ENCODE results near the gene NBEA.

NBEA gene

DNA sequence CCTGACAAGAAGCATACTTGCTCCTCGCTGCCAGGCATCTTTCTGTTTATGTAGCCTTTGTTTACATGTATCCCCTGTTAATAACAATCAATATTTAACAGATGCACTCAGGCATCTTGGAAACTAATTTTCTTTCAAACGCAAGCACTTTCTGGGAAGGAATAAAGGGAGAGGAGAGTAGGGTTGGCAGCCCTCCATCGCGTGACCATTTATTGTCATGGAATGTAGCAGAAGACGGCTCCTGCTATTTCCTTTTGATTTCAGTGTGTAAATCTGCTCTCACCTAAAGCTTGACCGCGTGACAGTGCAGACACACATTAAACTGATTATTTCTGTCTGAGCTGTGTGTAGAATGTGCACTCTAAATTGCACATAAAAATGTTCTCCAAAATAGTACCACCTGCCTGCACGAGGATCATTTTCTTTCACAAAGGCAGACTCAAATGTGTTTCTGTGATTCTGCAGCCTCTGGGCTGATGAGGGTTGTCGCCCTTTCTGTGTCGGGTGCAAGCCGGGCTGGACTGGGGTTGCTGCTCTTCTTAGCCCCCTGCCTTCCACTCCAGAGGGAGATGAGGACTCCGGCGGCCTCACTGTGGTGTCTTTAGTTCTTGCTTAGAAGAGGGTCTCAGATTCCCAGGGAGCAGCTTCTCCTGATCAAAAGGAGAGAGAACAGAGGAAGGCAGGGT is 757.9 kb downstream of the NBEA start:
- TF ChIP-seq, protein P1, sequence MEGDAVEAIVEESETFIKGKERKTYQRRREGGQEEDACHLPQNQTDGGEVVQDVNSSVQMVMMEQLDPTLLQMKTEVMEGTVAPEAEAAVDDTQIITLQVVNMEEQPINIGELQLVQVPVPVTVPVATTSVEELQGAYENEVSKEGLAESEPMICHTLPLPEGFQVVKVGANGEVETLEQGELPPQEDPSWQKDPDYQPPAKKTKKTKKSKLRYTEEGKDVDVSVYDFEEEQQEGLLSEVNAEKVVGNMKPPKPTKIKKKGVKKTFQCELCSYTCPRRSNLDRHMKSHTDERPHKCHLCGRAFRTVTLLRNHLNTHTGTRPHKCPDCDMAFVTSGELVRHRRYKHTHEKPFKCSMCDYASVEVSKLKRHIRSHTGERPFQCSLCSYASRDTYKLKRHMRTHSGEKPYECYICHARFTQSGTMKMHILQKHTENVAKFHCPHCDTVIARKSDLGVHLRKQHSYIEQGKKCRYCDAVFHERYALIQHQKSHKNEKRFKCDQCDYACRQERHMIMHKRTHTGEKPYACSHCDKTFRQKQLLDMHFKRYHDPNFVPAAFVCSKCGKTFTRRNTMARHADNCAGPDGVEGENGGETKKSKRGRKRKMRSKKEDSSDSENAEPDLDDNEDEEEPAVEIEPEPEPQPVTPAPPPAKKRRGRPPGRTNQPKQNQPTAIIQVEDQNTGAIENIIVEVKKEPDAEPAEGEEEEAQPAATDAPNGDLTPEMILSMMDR (IDR thresholded peaks at IDR 0.05; ENCODE audit: low read depth, low read length, missing control alignments) = no peak
- H3K4me3 ChIP-seq (ENCODE audit: low read depth, low read length) = no peak overlapping the region
- DNase-seq = peak; percentile 45
- in situ Hi-C loops (cut with HindIII; ENCODE audit: low pct_ligation_motif_present, low sequenced_read_pairs) = no loop called here
- H3K27ac ChIP-seq = peak overlapping the region; percentile 56
- no peaks in the 10 kb centered on the region for H3K27me3 ChIP-seq (replicated peaks)
- no peaks in the 10 kb centered on the region for H3K36me3 ChIP-seq (replicated peaks)

DNA sequence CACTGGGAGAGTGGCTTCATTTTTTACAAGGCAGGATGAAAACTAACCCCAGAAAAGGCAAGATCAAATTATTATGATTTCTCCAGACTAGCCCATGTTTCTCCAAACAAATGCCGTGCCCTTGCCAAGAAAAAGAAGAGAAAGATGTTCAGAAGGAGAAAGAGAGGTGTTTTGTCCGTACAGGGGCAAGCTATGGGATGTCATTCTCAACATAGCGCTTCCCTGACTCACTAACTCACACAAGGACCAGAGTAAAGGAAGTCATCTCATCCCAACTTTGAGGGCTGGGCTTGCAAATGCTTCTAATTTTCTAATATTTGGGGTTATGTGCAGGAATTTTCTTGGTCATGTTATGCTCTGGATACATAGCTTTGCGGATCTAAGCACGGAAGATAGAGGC is 758.6 kb downstream of the NBEA start:
- Histone ChIP-seq H3K27ac (peak overlapping the region; percentile 16), H3K4me3 (ENCODE audit: low read depth, low read length) (no peak overlapping the region), H3K36me3 (replicated peaks) (no peaks in the 10 kb centered on the region), H3K27me3 (replicated peaks) (no peaks in the 10 kb centered on the region)
- TF ChIP-seq, protein P1 (IDR thresholded peaks at IDR 0.05; ENCODE audit: low read depth, low read length, missing control alignments) = no peak
- in situ Hi-C loops (cut with HindIII; ENCODE audit: low pct_ligation_motif_present, low sequenced_read_pairs) = no loop called here
- peak; percentile 35 for DNase-seq

GRCh38 chr13:35702316-35702715 is 760.2 kb downstream of the NBEA start:
- TF ChIP-seq, protein P1 (IDR thresholded peaks at IDR 0.05; ENCODE audit: low read depth, low read length, missing control alignments) = no peak
- in situ Hi-C loops (cut with HindIII; ENCODE audit: low pct_ligation_motif_present, low sequenced_read_pairs) = no loop called here
- no peak overlapping the region for H3K27ac ChIP-seq

DNA sequence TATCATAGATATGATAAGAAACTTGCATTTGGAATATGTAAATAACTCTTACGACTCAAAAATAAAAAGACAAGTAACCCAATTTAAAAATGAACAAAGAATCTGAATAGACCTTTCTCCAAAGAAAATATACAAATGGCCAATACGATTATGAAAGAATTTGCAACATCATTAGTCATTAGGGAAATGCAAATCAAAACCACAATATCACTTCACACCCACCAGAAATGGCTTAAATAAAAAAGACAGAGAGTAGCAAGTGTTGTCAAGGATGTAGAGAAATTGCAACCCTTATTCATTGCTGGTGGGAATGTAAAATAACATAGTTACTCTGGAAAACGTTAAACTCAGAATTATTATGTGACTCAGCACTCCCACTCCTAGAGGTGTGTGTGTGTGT is 761.0 kb downstream of the NBEA start:
- Histone ChIP-seq H3K27me3 (replicated peaks) (no peaks in the 10 kb centered on the region), H3K27ac (no peak overlapping the region), H3K4me3 (ENCODE audit: low read depth, low read length) (no peak overlapping the region), H3K36me3 (replicated peaks) (no peaks in the 10 kb centered on the region)
- in situ Hi-C loops (cut with HindIII; ENCODE audit: low pct_ligation_motif_present, low sequenced_read_pairs) = no loop called here
- no peak for DNase-seq
- TF ChIP-seq, protein P1 (IDR thresholded peaks at IDR 0.05; ENCODE audit: low read depth, low read length, missing control alignments) = no peak

More at GRCh38 chr13:35702316-35702715, 760.2 kb downstream of the NBEA start:
- no peak overlapping the region for H3K4me3 ChIP-seq (ENCODE audit: low read depth, low read length)
- DNase-seq = no peak
- no peaks in the 10 kb centered on the region for H3K27me3 ChIP-seq (replicated peaks)
- no peaks in the 10 kb centered on the region for H3K36me3 ChIP-seq (replicated peaks)

DNA sequence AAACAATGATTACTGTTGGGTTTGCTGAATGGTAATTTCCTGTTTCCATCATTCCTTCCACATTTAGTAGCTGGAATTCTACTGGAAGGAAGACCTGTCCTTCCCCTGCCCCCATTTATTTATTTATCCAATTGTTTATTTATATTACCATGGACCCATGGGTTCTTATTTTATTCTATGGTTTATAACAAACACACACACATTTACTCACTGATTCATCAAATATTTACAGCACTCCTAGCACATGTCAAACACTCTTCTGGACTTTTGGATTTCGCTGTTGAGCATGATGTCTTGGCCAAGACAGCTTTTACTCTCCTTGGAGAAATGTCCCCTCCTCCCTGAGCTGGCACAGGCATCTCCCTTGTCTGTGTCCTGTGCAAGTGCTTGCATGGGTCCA is 762.3 kb downstream of the NBEA start:
- DNase-seq = no peak
- TF ChIP-seq, protein P1 (IDR thresholded peaks at IDR 0.05; ENCODE audit: low read depth, low read length, missing control alignments) = no peak
- Histone ChIP-seq H3K27ac (no peak overlapping the region), H3K27me3 (replicated peaks) (no peaks in the 10 kb centered on the region), H3K4me3 (ENCODE audit: low read depth, low read length) (no peak overlapping the region), H3K36me3 (replicated peaks) (no peaks in the 10 kb centered on the region)
- in situ Hi-C loops (cut with HindIII; ENCODE audit: low pct_ligation_motif_present, low sequenced_read_pairs) = no loop called here

DNA sequence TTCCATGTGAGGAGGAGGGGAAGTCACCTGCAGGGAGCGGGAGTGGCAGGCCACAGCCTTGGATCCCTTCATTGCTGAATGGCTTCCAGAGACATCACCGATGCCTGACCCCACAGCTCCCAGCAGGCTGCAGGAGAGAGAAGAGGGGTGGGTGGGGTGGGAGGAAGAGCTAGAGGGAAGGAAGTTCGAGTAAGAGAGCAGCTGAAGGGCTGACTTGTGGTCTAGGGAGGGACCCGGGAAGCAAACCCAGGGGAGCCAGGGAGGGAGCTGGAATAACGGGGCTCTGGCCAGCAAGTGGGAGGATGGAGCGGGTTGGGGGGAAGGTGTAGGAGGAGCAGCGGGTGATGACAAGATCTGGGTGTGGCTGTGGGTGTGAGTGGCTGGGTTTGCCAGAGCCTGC is 764.2 kb downstream of the NBEA start:
- DNase-seq = no peak
- Histone ChIP-seq H3K27me3 (replicated peaks) (no peaks in the 10 kb centered on the region), H3K36me3 (replicated peaks) (no peaks in the 10 kb centered on the region), H3K27ac (no peak overlapping the region), H3K4me3 (ENCODE audit: low read depth, low read length) (no peak overlapping the region)
- in situ Hi-C loops (cut with HindIII; ENCODE audit: low pct_ligation_motif_present, low sequenced_read_pairs) = no loop called here
- TF ChIP-seq, protein P1 (IDR thresholded peaks at IDR 0.05; ENCODE audit: low read depth, low read length, missing control alignments) = no peak

All from brain microvascular endothelial cell (primary cell).